Activated CD4-positive, CD25-positive, alpha-beta regulatory T cell treated with anti-CD3 and anti-CD28 coated beads, Interleukin-2, amount 50 U/mL, for 16 hours (primary cell): ENCODE data around the gene DHX35.
"Not testable (repeated sequence)": the region's sequence is repeated elsewhere in the genome, so short reads cannot be mapped to it uniquely, and the experiment has no call there.

Experiments used
- DNase-seq: peaks from one replicate; pipeline ENCODE4 v3.0.0-alpha.2; 2020; ENCODE audit warnings: low read depth, low spot score

Gene DHX35

DNA sequence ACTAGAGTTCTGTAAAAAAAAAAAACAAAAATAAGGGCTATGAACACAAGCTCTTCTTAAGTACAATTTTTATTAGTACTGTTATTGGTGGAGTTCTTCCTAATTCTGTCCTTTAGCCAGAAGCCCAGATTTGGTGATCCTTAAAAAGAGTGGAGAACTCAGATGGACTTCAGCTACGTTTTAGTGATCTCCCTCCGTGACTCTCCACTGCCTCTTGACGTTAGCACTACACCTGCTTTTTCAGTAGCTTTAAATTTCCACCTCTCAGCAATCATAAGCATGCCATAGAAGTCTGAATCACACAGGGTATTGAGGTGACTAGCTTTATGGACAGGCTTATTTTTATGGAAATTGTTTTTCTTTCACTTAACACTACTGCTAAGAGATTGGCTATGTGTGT lies 17.7 kb downstream of the DHX35 start:
- no peak for DNase-seq

DNA sequence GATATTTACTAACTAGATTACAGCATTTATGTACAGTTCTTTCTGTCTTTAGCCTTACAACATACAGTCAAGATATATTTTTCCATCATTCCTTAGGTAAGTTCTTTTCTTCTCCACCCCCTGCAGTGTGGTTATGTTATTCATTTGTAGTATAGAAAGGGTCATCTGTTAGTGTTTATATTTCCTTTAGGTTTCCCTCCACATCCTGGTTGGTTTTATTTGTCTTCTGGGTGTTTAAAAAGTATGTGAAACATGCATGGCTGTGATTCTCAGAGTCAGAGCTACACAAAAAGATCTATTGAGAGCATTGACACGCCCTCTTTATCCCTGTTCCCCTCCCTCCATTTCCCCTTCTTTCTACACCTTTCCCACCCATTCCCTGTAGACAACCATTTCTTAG lies 20.1 kb downstream of the DHX35 start:
- DNase-seq, result no peak

DNA sequence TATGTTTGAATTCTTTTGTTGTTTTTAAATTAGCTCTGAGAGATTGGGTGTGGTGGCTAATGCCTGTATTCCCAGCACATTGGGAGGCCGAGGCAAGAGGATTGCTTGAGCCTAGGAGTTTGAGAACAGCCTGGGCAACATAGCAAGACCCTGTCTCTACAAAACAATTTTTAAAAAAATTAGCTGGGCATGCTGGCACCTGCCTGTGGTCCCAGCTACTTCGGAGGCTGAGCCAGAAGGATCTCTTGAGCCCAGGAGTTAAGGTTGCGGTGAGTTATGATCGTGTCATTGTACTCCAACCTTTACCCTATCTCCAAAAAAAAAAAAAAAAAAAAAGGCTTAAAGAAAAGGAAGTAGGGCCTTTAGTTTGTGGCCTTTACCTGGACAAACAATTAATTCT lies 22.9 kb downstream of the DHX35 start:
- no peak for DNase-seq

DNA sequence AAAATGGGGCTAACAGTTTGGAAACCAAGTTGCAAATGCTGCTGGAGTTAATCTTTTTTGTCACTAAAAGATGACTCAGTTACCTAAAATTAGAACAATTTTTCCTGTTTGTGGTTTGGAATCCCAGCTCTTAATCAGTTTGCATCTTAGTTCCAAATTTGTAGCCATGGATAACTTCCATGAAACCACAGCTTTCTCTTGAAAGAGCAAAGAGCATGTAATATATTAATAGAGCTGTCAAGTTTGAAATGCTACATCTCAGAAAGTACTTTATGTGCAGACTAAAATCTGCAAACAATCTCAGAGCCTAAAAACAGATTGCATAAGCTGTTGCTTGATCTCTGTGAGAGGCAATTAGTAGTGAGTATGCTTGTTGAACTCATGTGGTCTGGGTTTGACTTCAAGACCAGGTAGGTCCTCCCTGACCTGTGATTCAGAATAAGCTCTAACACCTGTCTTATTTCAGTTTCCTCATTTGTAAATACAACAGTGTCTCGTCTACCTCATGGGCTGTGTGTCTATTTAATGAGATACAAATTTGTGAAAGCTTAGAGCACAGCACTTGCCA lies 23.5 kb downstream of the DHX35 start:
- no peak for DNase-seq

DNA sequence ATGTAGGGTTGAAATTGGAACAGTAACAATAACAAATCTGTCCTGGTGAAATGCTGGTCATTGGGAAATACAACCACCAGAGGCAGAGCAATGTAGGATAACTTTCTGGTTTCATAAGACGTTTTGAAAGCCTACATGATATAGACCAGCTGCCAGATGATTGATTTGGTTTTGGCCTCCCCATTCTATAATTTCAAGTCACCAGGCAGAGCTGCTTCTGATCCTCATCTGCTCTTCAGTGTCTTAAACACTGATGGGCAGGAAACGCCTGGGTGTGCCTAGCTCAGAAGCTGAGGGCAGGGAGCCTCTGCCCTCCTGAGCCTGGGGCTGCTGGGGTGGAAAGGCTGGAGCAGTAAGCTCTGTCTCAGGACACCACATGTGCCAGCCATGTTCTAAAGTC lies 24.5 kb downstream of the DHX35 start:
- no peak for DNase-seq

DNA sequence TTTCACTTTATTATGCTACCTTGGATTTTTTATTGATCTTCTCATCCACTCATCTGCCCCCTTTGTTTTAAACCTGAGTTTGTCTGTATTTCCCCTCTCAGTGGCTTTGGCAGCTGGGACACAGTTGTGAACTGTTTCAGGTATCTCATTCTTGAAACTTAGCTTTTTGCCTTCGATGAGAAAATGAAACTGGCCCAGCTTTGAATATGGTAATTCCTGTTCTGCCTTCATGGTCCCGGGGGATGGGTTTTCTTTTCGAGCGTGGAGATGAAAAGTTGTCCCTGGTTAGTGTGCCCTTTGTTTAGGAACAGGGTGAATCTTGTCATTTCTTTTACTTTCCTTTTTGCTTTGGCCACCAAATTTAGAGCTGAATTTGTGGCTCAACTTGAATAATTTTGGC lies 25.6 kb downstream of the DHX35 start:
- DNase-seq, result no peak

DNA sequence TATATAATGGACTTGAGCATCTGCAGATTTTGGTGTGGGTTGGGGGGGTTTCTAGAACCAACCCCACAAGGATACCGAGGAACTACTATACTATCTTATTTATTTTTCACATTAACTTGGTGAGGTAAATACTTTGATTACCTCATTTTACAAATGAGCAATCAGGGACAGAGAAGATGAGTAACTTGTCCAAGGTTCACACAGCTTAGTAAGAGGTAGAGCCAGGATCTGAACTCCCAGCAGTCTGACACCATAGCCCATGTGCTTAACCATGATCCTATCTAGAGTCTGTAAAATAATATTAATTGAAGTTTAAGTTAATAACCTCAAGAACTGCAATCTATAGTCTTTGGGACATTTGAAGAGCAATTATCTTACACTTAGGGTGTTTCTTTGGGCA lies 28.6 kb downstream of the DHX35 start:
- DNase-seq, result no peak

DNA sequence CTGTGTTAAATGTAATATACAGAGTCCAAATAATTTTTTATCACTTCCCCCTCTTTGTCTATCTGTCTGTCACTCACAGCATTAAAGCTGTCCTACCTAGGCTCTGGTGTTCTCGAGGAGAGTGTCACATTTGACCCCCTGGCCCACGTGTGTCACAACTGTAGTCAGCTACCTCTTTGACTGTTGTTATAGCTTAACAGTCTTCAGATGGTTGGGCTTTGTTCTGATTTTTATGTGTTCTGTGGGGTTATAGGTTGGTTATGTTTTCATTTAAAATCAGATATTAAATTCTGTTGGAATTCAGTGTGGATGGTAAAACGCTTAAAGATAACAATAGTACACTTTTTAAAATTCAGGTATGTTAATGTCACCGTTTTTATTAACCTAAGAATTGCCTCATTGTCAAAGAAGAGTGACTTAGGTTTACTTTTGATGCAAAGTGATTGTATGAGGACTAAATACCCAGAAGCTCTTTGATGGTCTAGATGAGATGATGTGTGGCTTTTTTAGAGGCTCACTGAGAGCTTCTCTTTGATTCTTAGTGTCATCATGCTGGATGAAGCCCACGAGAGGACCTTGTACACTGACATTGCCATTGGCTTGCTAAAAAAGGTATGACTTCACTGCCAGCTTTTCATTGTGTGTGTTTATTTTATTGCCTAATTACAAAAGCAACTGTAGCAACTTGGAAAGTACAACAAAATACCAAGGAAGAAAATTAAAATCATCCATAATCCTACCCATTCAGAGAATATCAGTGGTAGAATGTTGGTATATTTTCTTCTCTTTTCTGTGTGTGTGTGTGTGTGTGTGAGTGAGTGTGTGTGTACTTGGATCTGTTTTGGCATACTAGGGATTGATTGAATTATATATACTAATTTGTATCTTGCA lies 29.9 kb downstream of the DHX35 start:
- DNase-seq, result no peak

DNA sequence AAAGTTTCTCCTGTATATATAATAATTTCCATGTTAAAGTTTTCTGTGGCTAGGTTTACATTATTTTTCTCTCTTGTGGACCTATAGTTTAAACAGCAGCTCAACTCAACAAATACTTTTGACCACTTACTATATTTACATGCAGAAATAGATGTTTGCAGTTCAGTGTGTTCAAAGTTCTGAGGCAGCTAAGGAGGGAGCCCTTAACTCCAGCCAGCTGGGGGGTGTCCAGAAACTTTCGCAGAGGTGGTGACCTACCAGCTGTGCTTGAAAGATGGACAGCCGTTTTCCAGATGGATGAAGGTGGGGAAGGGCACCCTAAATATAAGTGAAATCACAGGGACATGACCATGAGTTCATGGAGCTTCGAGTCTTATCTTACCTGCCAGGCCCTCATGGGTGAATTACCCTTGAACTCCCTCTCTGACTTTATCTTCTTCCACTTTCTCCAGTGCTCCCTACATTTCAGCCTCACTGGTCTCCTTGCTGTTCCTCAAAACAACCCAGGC lies 33.4 kb downstream of the DHX35 start:
- no peak for DNase-seq

DNA sequence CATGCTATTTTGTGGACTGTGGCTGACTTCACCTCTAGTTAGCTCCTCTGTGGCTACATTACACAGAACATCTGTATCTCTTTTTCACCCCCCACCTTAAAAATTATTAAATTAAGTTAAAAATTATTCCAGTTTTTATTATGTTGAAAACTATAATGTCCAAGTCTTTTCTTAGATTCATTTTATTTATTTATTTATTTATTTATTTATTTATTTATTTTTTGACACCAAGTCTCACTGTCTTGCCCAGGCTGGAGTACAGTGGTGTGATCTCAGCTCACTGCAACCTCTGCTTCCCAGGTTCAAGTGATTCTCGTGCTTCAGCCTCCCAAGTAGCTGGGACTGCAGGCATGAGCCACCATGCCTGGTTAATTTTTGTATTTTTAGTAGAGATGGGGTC lies 34.7 kb downstream of the DHX35 start:
- DNase-seq, result not testable (repeated sequence)

DNA sequence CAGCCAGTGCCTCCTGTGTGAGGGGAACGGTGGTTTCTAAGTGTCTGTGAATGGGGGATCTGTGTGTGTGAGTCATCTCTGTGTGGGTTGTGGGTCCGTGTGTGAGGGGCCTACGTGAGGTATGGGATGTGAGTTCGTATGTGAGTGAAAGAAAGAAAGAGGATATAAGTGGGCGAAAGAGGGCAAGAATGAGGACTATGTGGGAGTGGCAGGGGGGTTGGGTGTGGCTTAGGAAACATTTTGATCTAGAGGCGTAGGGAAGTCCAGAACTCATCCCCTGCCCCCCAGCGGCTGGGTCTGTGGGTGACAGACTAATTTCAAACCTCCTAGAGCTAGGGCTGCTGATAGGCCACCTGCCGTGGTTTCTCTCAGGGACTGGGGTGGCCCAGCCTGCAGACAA lies 35.5 kb downstream of the DHX35 start:
- DNase-seq, result peak; percentile 4

DNA sequence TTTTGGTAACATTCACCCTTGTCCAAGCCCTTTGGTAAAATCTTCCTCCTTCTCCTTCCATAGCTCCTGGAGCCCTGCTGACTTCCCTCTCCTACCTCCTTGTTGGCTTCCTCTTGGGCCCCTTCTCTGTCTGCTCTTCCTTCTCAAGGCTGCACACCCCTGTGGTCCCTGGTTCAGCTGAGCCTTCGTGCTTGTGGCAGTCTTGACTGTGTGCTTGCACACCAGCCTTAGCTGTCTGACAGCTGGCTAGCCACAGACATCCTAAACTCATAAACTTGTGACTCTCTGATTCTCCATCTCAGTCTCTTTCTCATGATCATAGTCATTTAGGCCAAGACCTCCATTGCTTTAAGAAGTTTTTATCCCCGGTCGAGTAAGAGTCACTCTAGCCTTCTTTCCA lies 37.1 kb downstream of the DHX35 start:
- DNase-seq, result no peak

DNA sequence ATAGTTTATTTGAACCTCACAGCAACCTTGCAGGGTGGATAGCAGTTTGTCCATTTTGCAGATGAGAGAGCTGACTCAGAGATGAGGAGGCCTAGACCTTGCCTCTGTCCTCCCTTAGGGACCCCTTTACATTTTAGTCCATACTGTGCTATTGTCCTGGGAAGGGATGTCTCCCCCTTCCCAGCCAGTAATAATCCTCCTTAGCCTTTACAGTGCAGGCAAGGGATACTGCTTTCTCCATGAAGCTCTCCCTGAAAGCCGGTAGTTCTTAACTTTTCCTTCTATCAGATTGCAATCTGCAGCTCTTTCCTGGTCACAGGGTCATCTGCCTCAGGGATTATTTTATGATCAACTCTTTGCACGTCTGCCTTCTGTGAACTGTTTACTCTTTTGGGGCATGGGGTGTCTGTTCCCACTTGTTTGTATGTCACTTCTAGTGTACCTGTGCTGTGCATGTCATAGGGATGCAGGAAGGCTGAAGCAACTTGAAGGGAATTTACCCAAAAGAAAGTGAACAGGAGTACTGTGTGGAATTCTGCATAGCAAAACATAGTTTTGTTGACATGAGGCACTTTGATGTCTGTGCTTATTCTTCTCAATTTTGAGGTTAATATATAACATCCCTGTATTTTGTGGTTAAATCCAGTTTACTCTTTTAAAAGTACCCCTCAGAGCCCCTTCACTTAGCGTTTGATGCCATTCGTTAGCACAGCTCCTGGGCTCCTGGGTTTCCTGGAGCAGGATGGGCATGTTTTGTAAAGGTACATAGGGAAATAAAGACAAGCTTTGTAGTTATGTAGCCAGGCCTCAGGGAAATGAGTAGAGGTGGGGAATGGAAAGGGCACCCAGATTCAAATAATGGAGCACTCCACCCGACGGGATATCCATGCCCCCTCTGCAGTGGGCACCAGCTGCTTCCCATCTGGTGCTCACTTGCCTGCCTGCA lies 38.1 kb downstream of the DHX35 start:
- DNase-seq, result no peak

DNA sequence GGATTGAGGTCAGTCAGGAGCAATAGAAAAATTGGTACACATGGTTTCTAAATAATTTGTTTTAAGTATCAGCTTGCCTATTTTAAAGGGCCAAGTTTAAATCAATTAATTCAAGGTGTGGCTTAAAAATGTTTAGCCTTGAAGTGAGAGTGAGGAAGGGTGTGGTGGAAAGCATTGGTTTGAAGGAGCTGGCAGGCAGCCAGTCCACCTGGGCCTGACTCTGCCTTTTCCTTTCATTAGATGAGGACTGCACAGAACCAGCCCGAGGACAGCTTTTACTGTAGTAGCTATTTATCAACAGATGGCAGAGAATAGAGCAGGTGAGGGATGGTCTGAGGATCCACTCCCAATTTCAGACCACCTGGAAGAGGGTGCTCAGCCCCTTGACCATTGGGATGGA lies 42.4 kb downstream of the DHX35 start:
- no peak for DNase-seq

DNA sequence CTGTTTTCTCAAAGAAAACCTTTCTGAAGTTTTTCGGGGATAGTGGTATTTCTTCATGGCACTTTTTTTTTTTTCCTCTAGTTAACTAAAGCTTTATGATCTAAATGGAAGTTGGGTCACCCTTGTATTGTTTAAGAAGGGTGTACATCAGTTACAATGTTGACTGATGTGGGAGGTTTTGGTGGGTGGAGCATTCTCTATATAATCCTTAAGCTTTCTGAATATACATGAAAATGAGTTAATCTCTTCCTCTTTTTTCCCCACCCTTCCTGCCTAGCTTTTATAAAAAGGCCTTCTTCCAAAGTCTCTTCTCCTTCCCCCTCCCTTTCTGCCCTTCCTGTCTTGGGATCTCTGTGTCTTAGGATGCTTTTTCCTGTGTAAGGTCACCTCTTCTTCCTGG lies 47.2 kb downstream of the DHX35 start:
- no peak for DNase-seq

DNA sequence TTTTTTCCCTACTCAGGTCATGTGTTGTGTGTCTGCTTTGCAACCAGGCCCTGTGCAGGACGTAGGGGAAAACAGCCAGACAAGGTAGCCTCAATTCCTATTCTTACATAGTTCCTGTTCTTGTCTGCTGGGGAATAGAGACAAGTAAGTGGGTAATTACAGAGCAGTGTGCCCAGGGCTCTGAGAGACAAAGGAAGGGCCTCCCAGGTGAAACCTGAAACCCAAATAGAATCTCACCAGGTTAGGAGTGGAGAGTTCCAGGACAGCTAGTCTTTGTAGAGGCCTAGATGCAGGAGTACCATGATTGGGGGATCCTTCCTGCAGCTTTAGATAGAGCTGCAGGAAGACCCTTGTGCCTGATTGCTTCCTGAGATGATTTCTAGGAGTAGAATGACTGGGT lies 48.4 kb downstream of the DHX35 start:
- no peak for DNase-seq

DNA sequence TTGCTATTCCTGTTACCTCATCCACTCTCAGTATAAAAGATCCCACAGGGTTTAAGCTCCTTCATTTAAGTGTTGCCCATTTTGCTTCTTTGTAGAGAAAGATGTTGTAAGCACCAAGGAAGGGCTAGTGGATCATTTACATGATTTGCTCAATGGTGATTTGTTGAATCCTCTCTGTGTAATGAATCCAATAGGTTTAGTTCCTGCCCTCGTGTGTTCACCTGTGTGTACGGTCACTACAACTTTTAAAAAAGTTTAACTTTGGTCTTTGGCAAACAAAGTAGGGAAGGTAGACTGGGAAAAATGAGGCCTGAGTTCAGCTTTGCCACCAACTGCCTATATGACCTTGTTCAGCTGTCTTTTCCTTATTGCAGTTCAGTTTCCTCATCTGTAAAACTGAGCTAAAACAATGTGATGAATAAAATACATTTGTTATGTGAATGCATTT lies 51.5 kb downstream of the DHX35 start:
- no peak for DNase-seq

DNA sequence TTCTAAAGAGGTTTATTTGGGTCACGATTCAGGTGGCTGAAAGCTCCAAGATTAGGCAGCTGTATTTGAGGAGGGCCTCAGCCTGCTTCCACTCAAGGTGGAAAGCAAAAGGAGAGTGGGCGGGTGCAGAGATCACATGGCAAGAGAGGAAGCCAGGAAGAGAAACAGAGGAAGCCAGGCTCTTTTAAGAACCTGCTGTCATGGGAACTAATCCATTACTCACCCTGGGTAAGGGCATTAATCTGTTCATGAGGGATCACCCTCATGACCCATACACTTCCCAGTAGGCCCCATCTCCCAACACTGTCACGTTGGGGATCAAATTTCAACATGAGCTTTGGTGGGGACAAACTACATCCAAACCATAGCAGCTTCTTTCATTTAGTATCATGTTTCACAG lies 53.9 kb downstream of the DHX35 start:
- DNase-seq, result no peak

DNA sequence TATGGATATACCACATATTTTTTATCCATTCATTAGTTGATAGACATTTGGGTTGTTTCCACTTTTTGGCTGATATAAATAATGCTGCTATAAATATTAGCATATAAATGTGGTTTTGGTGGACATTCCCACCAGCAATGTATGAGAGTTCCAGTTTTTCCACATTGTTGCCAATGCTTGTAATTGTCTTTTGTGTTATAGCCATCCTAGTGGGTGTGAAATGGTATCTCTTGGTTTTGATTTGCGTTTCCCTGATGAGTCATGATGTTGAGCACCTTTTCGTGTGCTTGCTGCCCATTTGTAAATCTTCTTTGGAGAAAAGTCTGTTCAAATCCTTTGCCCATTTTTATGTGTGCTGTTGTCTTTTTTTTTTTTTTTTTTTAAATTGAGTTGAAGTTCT lies 54.4 kb downstream of the DHX35 start:
- DNase-seq, result no peak

DNA sequence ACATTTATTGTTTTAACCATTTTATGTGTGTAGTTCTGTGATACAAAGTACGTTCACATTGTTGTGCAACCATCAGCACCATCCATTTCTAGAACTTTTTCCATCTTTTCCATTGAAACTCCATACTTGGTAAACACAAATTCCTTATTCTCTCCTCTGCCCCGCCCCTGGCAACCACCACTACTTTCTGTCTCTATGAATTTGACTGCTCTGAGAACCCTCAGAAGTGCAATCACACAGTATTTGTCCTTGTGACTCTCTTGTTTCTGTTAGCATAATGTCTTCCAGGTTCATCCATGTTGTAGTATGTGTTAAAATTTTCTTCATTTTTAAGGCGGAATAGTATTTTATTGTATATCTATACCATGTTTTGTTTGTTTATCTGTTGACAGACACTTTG lies 56.9 kb downstream of the DHX35 start:
- DNase-seq, result no peak

DNA sequence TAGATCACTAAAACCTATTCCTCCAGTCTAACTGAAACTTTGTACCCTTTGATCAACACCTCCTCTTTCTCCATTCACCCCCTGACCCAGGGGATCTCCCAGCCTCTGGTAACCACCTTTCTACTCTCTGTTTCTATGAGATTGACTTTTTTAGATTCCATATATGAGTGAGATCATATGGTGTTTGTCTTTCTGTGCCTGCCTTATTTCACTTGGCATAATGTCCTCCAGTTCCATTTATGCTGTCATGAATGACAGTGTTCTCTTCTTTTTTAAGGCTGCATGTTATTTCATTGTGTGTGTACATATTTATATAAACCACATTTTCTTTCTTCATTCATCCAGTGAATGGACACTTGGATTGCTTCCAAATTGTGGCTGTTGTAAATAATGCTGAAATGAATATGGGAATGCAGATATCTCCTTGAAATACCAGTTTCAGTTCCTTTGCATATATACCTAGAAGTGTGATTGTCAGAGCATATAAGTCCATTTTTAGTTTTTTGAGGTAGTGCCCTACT lies 57.7 kb downstream of the DHX35 start:
- DNase-seq, result no peak

DNA sequence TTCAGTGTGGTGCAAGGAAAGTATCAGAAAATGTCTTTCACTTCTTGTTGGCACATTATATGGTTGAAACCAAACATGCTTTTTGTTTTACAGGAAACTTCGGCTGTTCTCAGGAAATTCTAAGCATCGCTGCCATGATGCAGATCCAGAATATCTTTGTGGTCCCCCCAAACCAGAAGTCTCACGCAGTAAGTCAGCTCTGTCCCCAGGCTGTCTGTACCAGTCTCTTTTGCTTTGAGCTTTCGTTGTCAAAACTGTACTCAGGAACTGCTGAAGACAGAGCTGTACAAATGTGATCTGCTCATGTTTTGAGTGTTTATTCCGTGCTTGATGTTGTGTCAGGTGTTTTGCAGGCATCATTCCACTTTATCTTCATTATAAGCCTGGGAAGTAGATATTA lies 59.6 kb downstream of the DHX35 start:
- DNase-seq, result no peak
